ENCODE data around the gene DDX4.

DNA sequence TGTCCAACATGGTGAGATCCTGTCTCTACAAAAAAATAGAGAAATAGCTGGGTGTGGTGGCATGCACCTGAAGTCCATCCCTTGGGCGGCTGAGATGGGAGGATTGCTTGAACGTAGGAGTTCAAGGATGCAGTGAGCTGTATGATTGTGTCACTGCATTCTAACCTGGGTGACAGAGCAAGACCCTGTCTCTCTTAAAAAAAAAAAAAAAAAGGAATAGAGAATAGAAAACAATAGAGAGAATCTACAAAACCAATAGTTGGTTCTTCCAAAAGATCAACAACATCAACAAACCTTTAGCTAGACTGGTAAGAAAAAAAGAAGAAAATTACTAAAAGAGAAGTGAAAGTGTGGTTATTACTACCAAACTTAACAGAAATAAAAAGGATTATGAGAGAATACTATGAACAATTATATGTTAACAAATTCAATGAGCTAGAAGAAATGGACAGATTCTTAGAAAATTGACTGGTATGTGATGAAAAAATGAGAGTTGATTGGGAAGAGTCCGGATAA lies 17.6 kb upstream of the DDX4 start:
- no peak for TF ChIP-seq POLR2A (IDR thresholded peaks at IDR 0.05)
- TF ChIP-seq, protein P1, sequence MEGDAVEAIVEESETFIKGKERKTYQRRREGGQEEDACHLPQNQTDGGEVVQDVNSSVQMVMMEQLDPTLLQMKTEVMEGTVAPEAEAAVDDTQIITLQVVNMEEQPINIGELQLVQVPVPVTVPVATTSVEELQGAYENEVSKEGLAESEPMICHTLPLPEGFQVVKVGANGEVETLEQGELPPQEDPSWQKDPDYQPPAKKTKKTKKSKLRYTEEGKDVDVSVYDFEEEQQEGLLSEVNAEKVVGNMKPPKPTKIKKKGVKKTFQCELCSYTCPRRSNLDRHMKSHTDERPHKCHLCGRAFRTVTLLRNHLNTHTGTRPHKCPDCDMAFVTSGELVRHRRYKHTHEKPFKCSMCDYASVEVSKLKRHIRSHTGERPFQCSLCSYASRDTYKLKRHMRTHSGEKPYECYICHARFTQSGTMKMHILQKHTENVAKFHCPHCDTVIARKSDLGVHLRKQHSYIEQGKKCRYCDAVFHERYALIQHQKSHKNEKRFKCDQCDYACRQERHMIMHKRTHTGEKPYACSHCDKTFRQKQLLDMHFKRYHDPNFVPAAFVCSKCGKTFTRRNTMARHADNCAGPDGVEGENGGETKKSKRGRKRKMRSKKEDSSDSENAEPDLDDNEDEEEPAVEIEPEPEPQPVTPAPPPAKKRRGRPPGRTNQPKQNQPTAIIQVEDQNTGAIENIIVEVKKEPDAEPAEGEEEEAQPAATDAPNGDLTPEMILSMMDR (IDR thresholded peaks at IDR 0.05): no peak

Data from adrenal gland (tissue), 5 donors.